Breast epithelium (tissue), 3 donors: ENCODE measurements around the gene SPTBN5.

Experiments used
- CTCF ChIP-seq, 3 donors: fragments of 450-650 bp; IDR thresholded peaks; one replicate each; pipeline ENCODE4 v1.5.1; 2016 to 2017; ENCODE audit warnings: antibody characterized with exemption in 3 of 3, mild to moderate bottlenecking in 3 of 3, moderate library complexity in 3 of 3
- POLR2A ChIP-seq: fragments of 450-650 bp; IDR thresholded peaks from one replicate; pipeline ENCODE4 v1.6.1; 2016; ENCODE audit warnings: antibody characterized with exemption, mild to moderate bottlenecking, moderate library complexity
- POLR2AphosphoS5 ChIP-seq, 3 donors: sonication (generic); formaldehyde crosslinking; IDR thresholded peaks; one replicate each; pipeline ENCODE4 v1.6.1; 2017; ENCODE audit warnings: antibody characterized with exemption in 3 of 3

GRCh38 chr15:41849861-41850260, 44.0 kb downstream of the SPTBN5 start:
- no peak for TF ChIP-seq POLR2AphosphoS5 (IDR thresholded peaks at IDR 0.05)
- no peak for TF ChIP-seq POLR2A
- no peak for TF ChIP-seq CTCF (IDR thresholded peaks at IDR 0.05)
